ENCODE results near the gene SMIM38. TPM values are rescaled to one million over a fixed set of nuclear protein-coding genes. Genes with fewer than 3 reads are reported as not detected.

SMIM38 gene
- total and polyA plus RNA-seq, 9 of the 15 experiments (the other 6 are each of a cell fraction or from before 2014, with no cell fraction given), result 0.07 to 1.2 (median 0.21) TPM; not detected in 2

DNA sequence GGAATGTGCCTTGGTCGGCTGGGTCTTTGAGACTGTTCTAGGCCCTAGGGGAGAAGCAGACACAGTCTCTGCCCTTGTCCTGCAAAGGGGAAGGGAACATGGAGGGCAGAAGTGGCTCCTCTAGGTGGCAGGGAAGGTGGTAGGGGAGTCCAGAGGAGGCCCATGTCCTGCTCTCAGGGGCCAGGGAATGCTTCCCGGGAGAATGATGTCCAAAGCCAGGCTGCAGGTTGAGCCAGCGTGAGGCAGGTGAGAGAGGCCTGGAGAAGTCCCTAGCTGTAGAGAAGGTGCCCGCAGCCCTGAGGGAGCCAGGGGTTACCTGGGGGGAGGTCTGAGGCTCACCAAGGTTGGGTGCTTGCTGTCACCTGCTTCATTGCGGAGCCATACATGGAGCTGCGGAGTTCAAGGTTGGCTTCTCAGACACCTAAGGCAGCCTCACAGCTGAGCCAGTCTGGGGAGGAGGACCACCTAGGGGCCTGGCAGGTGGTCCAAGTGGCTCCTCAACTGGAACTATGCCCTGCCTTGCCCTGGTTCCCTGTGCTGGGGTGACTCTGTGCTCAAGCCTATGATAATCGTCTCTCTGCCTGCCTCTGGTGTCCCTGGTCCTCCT is 46.1 kb downstream of the SMIM38 start (continued):
- TF ChIP-seq, protein P1, sequence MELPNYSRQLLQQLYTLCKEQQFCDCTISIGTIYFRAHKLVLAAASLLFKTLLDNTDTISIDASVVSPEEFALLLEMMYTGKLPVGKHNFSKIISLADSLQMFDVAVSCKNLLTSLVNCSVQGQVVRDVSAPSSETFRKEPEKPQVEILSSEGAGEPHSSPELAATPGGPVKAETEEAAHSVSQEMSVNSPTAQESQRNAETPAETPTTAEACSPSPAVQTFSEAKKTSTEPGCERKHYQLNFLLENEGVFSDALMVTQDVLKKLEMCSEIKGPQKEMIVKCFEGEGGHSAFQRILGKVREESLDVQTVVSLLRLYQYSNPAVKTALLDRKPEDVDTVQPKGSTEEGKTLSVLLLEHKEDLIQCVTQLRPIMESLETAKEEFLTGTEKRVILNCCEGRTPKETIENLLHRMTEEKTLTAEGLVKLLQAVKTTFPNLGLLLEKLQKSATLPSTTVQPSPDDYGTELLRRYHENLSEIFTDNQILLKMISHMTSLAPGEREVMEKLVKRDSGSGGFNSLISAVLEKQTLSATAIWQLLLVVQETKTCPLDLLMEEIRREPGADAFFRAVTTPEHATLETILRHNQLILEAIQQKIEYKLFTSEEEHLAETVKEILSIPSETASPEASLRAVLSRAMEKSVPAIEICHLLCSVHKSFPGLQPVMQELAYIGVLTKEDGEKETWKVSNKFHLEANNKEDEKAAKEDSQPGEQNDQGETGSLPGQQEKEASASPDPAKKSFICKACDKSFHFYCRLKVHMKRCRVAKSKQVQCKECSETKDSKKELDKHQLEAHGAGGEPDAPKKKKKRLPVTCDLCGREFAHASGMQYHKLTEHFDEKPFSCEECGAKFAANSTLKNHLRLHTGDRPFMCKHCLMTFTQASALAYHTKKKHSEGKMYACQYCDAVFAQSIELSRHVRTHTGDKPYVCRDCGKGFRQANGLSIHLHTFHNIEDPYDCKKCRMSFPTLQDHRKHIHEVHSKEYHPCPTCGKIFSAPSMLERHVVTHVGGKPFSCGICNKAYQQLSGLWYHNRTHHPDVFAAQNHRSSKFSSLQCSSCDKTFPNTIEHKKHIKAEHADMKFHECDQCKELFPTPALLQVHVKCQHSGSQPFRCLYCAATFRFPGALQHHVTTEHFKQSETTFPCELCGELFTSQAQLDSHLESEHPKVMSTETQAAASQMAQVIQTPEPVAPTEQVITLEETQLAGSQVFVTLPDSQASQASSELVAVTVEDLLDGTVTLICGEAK (IDR thresholded peaks at IDR 0.05), result no peak
- TF ChIP-seq, protein P1 (CRISPR knock-in tag; IDR thresholded peaks at IDR 0.05), result no peak
- TF ChIP-seq, protein P2, sequence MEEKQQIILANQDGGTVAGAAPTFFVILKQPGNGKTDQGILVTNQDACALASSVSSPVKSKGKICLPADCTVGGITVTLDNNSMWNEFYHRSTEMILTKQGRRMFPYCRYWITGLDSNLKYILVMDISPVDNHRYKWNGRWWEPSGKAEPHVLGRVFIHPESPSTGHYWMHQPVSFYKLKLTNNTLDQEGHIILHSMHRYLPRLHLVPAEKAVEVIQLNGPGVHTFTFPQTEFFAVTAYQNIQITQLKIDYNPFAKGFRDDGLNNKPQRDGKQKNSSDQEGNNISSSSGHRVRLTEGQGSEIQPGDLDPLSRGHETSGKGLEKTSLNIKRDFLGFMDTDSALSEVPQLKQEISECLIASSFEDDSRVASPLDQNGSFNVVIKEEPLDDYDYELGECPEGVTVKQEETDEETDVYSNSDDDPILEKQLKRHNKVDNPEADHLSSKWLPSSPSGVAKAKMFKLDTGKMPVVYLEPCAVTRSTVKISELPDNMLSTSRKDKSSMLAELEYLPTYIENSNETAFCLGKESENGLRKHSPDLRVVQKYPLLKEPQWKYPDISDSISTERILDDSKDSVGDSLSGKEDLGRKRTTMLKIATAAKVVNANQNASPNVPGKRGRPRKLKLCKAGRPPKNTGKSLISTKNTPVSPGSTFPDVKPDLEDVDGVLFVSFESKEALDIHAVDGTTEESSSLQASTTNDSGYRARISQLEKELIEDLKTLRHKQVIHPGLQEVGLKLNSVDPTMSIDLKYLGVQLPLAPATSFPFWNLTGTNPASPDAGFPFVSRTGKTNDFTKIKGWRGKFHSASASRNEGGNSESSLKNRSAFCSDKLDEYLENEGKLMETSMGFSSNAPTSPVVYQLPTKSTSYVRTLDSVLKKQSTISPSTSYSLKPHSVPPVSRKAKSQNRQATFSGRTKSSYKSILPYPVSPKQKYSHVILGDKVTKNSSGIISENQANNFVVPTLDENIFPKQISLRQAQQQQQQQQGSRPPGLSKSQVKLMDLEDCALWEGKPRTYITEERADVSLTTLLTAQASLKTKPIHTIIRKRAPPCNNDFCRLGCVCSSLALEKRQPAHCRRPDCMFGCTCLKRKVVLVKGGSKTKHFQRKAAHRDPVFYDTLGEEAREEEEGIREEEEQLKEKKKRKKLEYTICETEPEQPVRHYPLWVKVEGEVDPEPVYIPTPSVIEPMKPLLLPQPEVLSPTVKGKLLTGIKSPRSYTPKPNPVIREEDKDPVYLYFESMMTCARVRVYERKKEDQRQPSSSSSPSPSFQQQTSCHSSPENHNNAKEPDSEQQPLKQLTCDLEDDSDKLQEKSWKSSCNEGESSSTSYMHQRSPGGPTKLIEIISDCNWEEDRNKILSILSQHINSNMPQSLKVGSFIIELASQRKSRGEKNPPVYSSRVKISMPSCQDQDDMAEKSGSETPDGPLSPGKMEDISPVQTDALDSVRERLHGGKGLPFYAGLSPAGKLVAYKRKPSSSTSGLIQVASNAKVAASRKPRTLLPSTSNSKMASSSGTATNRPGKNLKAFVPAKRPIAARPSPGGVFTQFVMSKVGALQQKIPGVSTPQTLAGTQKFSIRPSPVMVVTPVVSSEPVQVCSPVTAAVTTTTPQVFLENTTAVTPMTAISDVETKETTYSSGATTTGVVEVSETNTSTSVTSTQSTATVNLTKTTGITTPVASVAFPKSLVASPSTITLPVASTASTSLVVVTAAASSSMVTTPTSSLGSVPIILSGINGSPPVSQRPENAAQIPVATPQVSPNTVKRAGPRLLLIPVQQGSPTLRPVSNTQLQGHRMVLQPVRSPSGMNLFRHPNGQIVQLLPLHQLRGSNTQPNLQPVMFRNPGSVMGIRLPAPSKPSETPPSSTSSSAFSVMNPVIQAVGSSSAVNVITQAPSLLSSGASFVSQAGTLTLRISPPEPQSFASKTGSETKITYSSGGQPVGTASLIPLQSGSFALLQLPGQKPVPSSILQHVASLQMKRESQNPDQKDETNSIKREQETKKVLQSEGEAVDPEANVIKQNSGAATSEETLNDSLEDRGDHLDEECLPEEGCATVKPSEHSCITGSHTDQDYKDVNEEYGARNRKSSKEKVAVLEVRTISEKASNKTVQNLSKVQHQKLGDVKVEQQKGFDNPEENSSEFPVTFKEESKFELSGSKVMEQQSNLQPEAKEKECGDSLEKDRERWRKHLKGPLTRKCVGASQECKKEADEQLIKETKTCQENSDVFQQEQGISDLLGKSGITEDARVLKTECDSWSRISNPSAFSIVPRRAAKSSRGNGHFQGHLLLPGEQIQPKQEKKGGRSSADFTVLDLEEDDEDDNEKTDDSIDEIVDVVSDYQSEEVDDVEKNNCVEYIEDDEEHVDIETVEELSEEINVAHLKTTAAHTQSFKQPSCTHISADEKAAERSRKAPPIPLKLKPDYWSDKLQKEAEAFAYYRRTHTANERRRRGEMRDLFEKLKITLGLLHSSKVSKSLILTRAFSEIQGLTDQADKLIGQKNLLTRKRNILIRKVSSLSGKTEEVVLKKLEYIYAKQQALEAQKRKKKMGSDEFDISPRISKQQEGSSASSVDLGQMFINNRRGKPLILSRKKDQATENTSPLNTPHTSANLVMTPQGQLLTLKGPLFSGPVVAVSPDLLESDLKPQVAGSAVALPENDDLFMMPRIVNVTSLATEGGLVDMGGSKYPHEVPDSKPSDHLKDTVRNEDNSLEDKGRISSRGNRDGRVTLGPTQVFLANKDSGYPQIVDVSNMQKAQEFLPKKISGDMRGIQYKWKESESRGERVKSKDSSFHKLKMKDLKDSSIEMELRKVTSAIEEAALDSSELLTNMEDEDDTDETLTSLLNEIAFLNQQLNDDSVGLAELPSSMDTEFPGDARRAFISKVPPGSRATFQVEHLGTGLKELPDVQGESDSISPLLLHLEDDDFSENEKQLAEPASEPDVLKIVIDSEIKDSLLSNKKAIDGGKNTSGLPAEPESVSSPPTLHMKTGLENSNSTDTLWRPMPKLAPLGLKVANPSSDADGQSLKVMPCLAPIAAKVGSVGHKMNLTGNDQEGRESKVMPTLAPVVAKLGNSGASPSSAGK (IDR thresholded peaks at IDR 0.05), result no peak
